LNCaP clone FGC (cell line): ENCODE data around the gene PRKD1.

ENCODE experiments used
- DNase-seq: peaks from one replicate; pipeline ENCODE4 v3.0.0-alpha.2; 2011; ENCODE audit warnings: low read depth
- H3K4me3 ChIP-seq: 2 replicates; pipeline ENCODE4 v1.5.1; 2011; ENCODE audit warnings: mild to moderate bottlenecking, low read depth, low read length, control low read depth
- CTCF ChIP-seq: IDR thresholded peaks from 2 replicates; pipeline ENCODE4 v1.5.1; 2012; ENCODE audit warnings: mild to moderate bottlenecking; ENCODE audit not compliant: control insufficient read depth, insufficient read depth; ENCODE audit errors: extremely low read depth

PRKD1 gene

DNA sequence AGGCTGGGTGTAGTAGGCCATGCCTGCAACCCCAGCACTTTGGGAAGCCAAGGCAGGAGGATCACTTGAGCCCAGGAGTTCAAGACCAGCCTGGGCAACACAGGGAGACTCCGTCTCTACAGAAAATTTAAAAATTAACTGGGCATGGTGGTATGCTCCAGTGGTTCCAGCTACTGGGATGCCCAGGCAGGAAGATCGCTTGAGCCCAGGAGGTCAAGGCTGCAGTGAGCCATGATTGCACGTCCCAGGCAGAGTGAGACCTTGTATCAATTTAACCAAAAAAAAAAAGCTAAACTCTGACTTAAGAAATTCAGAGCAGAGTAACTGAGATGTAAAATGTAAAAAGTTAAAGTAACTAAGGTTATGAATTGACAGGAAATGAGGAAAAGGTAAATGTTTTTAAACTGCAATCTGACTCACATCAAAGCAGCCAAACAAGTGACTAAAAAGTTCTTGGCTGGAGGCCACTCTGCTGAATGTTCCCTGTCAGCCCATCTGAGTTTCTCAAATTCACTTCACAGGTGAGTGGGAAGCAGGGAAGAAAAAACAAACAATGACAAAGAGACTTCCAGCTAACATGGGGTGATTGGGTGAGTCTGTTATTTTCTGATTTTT, 21.3 kb downstream of the PRKD1 start:
- TF ChIP-seq CTCF: no peak
- H3K4me3 ChIP-seq: peak overlapping the region; percentile 34
- DNase-seq: peak; percentile 97

- DNase-seq: no peak
- no peak for TF ChIP-seq CTCF
- peak overlapping the region; percentile 1 for H3K4me3 ChIP-seq
Measured at GRCh38 chr14:29905543-29905942, 22.1 kb downstream of the PRKD1 start.

DNA sequence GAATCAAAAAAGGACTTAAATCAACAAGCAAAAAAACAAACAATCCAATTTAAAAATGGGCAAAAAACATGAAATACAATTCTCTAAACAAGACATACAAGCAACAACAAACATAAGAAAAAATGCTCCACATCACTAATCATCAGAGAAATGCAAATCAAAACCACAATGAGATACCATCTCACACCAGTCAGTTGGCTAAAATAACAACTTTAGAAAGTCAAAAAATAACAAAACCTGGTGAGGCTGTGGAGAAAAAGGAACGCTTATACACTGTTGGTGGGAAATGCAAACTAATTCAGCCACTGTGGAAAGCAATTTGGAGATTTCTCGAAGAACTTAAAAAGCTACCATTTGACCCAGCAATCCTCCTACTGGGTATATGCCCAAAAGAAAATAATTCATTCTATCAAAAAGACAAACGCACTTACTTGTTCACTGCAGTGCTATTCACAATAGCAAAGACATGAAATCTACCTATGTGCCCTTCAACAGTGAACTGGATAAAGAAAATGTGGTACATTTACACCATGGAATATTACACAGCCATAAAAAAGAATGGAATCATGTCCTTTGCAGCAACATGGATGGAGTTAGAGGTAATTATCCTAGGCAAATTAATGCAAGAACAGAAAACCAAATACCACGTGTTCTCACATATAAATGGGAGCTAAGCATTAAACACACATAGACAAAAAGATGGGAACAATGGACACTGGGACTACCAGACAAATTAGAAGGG, 26.9 kb downstream of the PRKD1 start:
- TF ChIP-seq CTCF: no peak
- DNase-seq: no peak
- H3K4me3 ChIP-seq: no peak overlapping the region

DNA sequence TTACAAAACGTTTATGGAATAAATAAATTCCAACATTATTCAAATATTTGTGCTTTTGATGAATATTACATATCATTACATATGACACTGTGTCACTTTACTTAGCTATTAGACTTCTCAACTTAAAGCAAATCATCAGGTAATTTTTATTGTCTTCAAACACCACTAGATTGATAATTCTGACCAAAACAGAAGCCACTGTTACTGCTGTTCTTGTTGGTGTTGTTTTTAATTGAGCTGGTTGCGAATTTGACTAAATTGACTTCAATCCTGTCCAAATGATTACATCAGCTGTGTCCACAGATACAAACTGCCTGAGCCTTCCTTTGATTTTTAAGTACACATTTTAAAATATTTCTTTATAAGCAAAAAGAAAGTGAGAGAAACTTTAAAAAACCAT, 29.2 kb downstream of the PRKD1 start:
- TF ChIP-seq CTCF: no peak
- peak overlapping the region; percentile 4; the same call in 1 of the 2 replicates for H3K4me3 ChIP-seq
- DNase-seq: peak; percentile 85

DNA sequence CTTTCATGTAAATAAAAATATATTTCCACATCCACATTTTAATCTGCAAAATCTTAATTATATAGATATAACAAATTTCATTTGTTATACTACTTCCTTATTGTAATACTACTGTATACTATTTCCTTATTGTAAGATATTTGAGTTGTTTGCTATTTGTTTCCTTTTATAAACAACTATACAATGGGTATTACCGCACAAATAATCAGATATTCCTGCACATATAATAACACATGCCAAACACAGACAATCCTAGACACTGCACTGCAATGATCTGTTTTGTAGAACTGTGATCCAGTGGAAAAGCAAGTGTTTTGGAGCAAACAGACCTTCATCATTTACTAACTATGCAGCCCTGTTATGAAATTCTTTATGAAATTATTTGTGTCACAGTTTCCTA, 30.5 kb downstream of the PRKD1 start:
- no peak overlapping the region for H3K4me3 ChIP-seq
- TF ChIP-seq CTCF: no peak
- peak; percentile 94 for DNase-seq

- DNase-seq: peak; percentile 100
Measured at GRCh38 chr14:29896354-29896821, 31.3 kb downstream of the PRKD1 start.

More at GRCh38 chr14:29896354-29896821, 31.3 kb downstream of the PRKD1 start:
- H3K4me3 ChIP-seq: no peak overlapping the region
- no peak for TF ChIP-seq CTCF
